ENCODE data around the gene CAB39L. TPM values are rescaled to one million over a fixed set of nuclear protein-coding genes. Genes with fewer than 3 reads are reported as not detected.
A peak's percentile ranks its signal among the peaks of the same experiment; 100 is the strongest.

The CAB39L gene
- total and polyA plus RNA-seq, 2 of the 4 experiments (the other 2 are of a cell fraction) = 8.5 to 16.7 TPM

GRCh38 chr13:49343255-49343654, 100.6 kb downstream of the CAB39L start:
- Histone ChIP-seq H3K9me3 (ENCODE audit: control insufficient read depth, insufficient read depth, low read length) (no peaks in the 10 kb centered on the region), H2BK120ac (ENCODE audit: low read depth, low read length) (peak overlapping the region; percentile 57), H3K56ac (ENCODE audit: extremely low read depth, insufficient read depth, low read length) (no peak overlapping the region), H3K9ac (ENCODE audit: low read depth, low read length) (peak overlapping the region; percentile 18; the same call in 1 of the 2 replicates), H2BK20ac (ENCODE audit: low read depth, low read length) (peak overlapping the region; percentile 6), H3K14ac (replicated peaks; ENCODE audit: low read depth, low read length) (peak overlapping the region; percentile 74; the same call in 1 of the 2 replicates), H3K27ac (ENCODE audit: insufficient read depth, low read length) (peak overlapping the region; percentile 44; the same call in 1 of the 2 replicates), H4K20me1 (ENCODE audit: insufficient read depth, low read length) (no peaks in the 10 kb centered on the region), H3K27me3 (ENCODE audit: control insufficient read depth, insufficient read depth, low read length) (no peaks in the 10 kb centered on the region), H2AK5ac (ENCODE audit: low read depth, low read length) (peak overlapping the region; percentile 70; the same call in 1 of the 2 replicates), H2AK9ac (replicated peaks; ENCODE audit: low read depth, low read length, poor library complexity) (no peak overlapping the region), H3K9me1 (ENCODE audit: insufficient read depth, low read length) (peaks cover 9% of the 10 kb centered on the region), H3K4me2 (ENCODE audit: low read depth, low read length) (peak overlapping the region; percentile 43; the same call in 1 of the 2 replicates), H3K36me3 (ENCODE audit: control insufficient read depth, insufficient read depth, low read length) (peaks cover 4% of the 10 kb centered on the region; the same call in 1 of the 2 replicates), H4K8ac (ENCODE audit: low read depth in 2 of 2, low read length in 2 of 2) (peak overlapping the region; percentile 8 to 63; a peak in 2 of 4 replicates), H2AFZ (replicated peaks; ENCODE audit: low read length, poor library complexity) (no peak overlapping the region), H3K18ac (ENCODE audit: low read depth, low read length) (peak overlapping the region; percentile 42; the same call in 1 of the 2 replicates), H3K23ac (ENCODE audit: low read depth, low read length) (peak overlapping the region; percentile 2; the same call in 1 of the 2 replicates), H4K5ac (ENCODE audit: low read depth, low read length) (peak overlapping the region; percentile 15; the same call in 1 of the 2 replicates), H4K91ac (ENCODE audit: insufficient read depth, low read depth, low read length) (peak overlapping the region; percentile 17), H3K79me1 (ENCODE audit: low read depth in 1 of 2, low read length in 2 of 2) (no peaks in the 10 kb centered on the region), H2BK5ac (ENCODE audit: low read depth, low read length, poor library complexity, severe bottlenecking) (peak overlapping the region; percentile 53), H2BK15ac (ENCODE audit: low read depth, low read length) (0 out of 3 replicates have a peak overlapping the region, but pooled peaks have one; percentile 4), H3K4me1 (ENCODE audit: control insufficient read depth, insufficient read depth, low read length) (peaks cover 11% of the 10 kb centered on the region; the same call in 1 of the 2 replicates), H3K4me3 (ENCODE audit: insufficient read depth, low read depth, low read length) (no peak overlapping the region), H3K4ac (ENCODE audit: low read depth, low read length) (peak overlapping the region; percentile 77)
- intact Hi-C loops (cut with micrococcal nuclease) = no loop called here
- peak; percentile 54 for ATAC-seq (ENCODE audit: low read depth)
- ChIA-PET POLR2A (ENCODE audit: unreplicated experiment) (no interaction called here), CTCF (no interaction called here)
- no CpG with 5 or more reads among the region's 3 CpGs for WGBS, 2 experiments (ENCODE audit: extremely low coverage in 2 of 2, insufficient read length in 1 of 2)
- no TSS peak for BruUV-seq (replicated peaks)
- no peak for TF ChIP-seq POLR2A (IDR thresholded peaks at IDR 0.05; ENCODE audit: low read depth, low read length)
- TF ChIP-seq, protein P1, sequence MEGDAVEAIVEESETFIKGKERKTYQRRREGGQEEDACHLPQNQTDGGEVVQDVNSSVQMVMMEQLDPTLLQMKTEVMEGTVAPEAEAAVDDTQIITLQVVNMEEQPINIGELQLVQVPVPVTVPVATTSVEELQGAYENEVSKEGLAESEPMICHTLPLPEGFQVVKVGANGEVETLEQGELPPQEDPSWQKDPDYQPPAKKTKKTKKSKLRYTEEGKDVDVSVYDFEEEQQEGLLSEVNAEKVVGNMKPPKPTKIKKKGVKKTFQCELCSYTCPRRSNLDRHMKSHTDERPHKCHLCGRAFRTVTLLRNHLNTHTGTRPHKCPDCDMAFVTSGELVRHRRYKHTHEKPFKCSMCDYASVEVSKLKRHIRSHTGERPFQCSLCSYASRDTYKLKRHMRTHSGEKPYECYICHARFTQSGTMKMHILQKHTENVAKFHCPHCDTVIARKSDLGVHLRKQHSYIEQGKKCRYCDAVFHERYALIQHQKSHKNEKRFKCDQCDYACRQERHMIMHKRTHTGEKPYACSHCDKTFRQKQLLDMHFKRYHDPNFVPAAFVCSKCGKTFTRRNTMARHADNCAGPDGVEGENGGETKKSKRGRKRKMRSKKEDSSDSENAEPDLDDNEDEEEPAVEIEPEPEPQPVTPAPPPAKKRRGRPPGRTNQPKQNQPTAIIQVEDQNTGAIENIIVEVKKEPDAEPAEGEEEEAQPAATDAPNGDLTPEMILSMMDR (conservative IDR thresholded peaks at IDR 0.05; ENCODE audit: low read depth, low read length) = no peak
- no peak for TF ChIP-seq MXI1 (IDR thresholded peaks at IDR 0.05; ENCODE audit: borderline replicate concordance, low read depth, low read length)
- TF ChIP-seq, protein P2, sequence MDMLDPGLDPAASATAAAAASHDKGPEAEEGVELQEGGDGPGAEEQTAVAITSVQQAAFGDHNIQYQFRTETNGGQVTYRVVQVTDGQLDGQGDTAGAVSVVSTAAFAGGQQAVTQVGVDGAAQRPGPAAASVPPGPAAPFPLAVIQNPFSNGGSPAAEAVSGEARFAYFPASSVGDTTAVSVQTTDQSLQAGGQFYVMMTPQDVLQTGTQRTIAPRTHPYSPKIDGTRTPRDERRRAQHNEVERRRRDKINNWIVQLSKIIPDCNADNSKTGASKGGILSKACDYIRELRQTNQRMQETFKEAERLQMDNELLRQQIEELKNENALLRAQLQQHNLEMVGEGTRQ (IDR thresholded peaks at IDR 0.05; ENCODE audit: low read depth, low read length) = no peak
- TF ChIP-seq BHLHE40 (IDR thresholded peaks at IDR 0.05; ENCODE audit: low read depth, low read length) = no peak
- TF ChIP-seq FOS (IDR thresholded peaks at IDR 0.05; ENCODE audit: low read depth, low read length) = no peak
- TF ChIP-seq CHD1 (IDR thresholded peaks at IDR 0.05; ENCODE audit: low read depth, low read length) = no peak
- no peak for TF ChIP-seq NFE2L2 (IDR thresholded peaks at IDR 0.05; ENCODE audit: low read depth, low read length)
- no peak for TF ChIP-seq CEBPB (IDR thresholded peaks at IDR 0.05; ENCODE audit: low read depth, low read length)
- TF ChIP-seq RCOR1 (IDR thresholded peaks at IDR 0.05; ENCODE audit: insufficient replicate concordance, low read length) = no peak
- dilution Hi-C loops (cut with HindIII; ENCODE audit: low sequenced_read_pairs, unreplicated experiment) = no loop called here
- in situ Hi-C loops (cut with MboI; ENCODE audit: low sequenced_read_pairs) = no loop called here
- DNase-seq = no peak
